ENCODE results near the gene NME9. TPM values are rescaled to one million over a fixed set of nuclear protein-coding genes. Genes with fewer than 3 reads are reported as not detected.
A peak's percentile ranks its signal among the peaks of the same experiment; 100 is the strongest.

NME9 gene, protein sequence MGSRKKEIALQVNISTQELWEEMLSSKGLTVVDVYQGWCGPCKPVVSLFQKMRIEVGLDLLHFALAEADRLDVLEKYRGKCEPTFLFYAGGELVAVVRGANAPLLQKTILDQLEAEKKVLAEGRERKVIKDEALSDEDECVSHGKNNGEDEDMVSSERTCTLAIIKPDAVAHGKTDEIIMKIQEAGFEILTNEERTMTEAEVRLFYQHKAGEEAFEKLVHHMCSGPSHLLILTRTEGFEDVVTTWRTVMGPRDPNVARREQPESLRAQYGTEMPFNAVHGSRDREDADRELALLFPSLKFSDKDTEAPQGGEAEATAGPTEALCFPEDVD
- polyA plus RNA-seq (2013, experiment 1 of 2) = 0.04 TPM
- polyA plus RNA-seq (2013, experiment 2 of 2) = not detected

DNA sequence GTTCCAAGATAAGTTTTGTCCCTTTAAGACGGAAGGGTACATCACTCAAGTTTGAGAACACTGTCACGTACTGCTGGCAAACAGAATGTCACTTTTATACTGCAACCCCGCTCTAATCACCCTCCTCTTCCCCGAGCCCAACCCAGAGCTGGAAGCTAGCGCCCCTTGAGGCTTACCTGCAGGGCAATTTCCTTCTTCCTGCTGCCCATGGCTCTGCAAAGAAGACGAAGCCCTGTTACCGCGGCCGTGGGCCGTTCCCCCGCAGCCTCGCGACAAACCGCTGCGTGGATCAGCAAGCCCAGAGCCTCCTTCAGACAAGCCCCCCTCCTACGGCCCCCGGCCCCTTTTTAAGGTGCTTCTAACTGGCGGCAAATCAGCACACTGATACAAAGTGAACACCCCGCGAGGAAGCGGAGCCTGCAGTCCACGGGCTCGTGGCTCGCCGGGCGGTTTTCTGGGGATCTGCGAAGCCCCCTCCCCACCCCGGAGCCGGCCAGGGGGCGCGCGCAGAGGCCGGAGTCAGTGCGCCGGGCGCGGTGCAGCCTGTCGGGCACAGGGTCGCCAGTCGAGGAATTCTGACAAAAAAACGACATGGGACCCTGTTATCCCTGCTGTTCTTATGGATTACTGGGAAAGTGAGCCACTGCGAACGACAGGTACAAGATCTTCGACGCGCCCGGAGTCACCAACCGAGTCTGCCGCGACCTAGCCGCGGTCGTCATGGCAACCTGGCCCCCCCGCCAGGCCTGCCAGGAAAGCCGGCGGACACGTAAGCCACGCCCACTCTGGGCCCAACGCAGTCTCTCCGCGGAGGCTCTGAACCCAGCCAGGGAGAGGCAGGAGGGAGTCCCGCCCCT lies at the start of gene NME9:
Gene NME9, minus strand, starts transcription at position 725 of the 857 bp plus-strand sequence. Its CDS starts 516 bp downstream, at position 209.
- Histone ChIP-seq H3K4ac (ENCODE audit: low read depth in 1 of 2, low read length in 2 of 2) (no peak within 1 kb of the TSS), H4K91ac (ENCODE audit: low read length) (no peak within 1 kb of the TSS), H3K4me1 (ENCODE audit: control insufficient read depth, insufficient read depth, low read depth, low read length) (peaks cover 4% of the 10 kb centered on the region), H3K18ac (ENCODE audit: low read depth in 1 of 2, low read length in 2 of 2) (peak within 1 kb of the TSS; percentile 48 to 61), H3K27ac (ENCODE audit: low read length, poor library complexity, severe bottlenecking) (no peak within 1 kb of the TSS), H3K14ac (ENCODE audit: low read length in 2 of 2) (no peak within 1 kb of the TSS), H2AFZ (ENCODE audit: low read depth, low read length) (peak within 1 kb of the TSS; percentile 93), H2AK5ac (ENCODE audit: low read length, severe bottlenecking) (no peak within 1 kb of the TSS), H3K79me1 (replicated peaks; ENCODE audit: low read length, poor library complexity, severe bottlenecking) (no peaks in the 10 kb centered on the region), H2BK12ac (ENCODE audit: low read length in 2 of 2) (no peak within 1 kb of the TSS), H3K36me3 (ENCODE audit: control insufficient read depth in 1 of 2, insufficient read depth in 2 of 2, low read depth in 1 of 2, low read length in 2 of 2) (no peaks in the 10 kb centered on the region), H4K8ac (ENCODE audit: low read length) (peak within 1 kb of the TSS; percentile 27), H3K9me3 (ENCODE audit: control insufficient read depth, low read length) (no peaks in the 10 kb centered on the region), H3K4me3 (ENCODE audit: insufficient read depth in 1 of 2, low read depth in 1 of 2, low read length in 2 of 2) (peak within 1 kb of the TSS; percentile 71 to 80), H3K27me3 (ENCODE audit: control insufficient read depth in 1 of 2, insufficient read depth in 1 of 2, low read length in 2 of 2) (peaks cover 0 to 12% of the 10 kb centered on the region in 2 experiments), H2BK5ac (ENCODE audit: low read depth, low read length, poor library complexity, severe bottlenecking) (no peak within 1 kb of the TSS), H2BK15ac (ENCODE audit: low read depth, poor library complexity, severe bottlenecking) (peak within 1 kb of the TSS; percentile 30), H3K23ac (ENCODE audit: low read length in 2 of 2) (peak within 1 kb of the TSS in 1 of 2 experiments; percentile 87), H2BK120ac (ENCODE audit: low read depth, low read length) (no peak within 1 kb of the TSS), H3K4me2 (ENCODE audit: low read length, poor library complexity, severe bottlenecking) (peak within 1 kb of the TSS; percentile 100), H3K9ac (ENCODE audit: low read length) (peak within 1 kb of the TSS; percentile 77)
- DNase-seq = peak; percentile 87
- WGBS = 2% methylated on average over 62 of the region's 62 CpGs

GRCh38 chr3:138378990-138379389 lies 49.3 kb upstream of the NME9 start:
- Histone ChIP-seq H3K36me3 (ENCODE audit: control insufficient read depth in 1 of 2, insufficient read depth in 2 of 2, low read depth in 1 of 2, low read length in 2 of 2) (peaks cover 14 to 32% of the 10 kb centered on the region in 2 experiments), H2BK5ac (ENCODE audit: low read depth, low read length, poor library complexity, severe bottlenecking) (no peak overlapping the region), H3K18ac (ENCODE audit: low read depth in 1 of 2, low read length in 2 of 2) (no peak overlapping the region), H3K4me1 (ENCODE audit: control insufficient read depth, insufficient read depth, low read depth, low read length) (peaks cover 9% of the 10 kb centered on the region), H2AK5ac (ENCODE audit: low read length, severe bottlenecking) (no peak overlapping the region), H2BK15ac (ENCODE audit: low read depth, poor library complexity, severe bottlenecking) (no peak overlapping the region), H2BK120ac (ENCODE audit: low read depth, low read length) (no peak overlapping the region), H3K9ac (ENCODE audit: low read length) (no peak overlapping the region), H4K91ac (ENCODE audit: low read length) (no peak overlapping the region), H3K4ac (ENCODE audit: low read depth in 1 of 2, low read length in 2 of 2) (no peak overlapping the region), H3K27me3 (ENCODE audit: control insufficient read depth in 1 of 2, insufficient read depth in 1 of 2, low read length in 2 of 2) (no peaks in the 10 kb centered on the region), H3K23ac (ENCODE audit: low read length in 2 of 2) (no peak overlapping the region), H2BK12ac (ENCODE audit: low read length in 2 of 2) (no peak overlapping the region), H3K79me1 (replicated peaks; ENCODE audit: low read length, poor library complexity, severe bottlenecking) (peaks cover 22% of the 10 kb centered on the region), H3K4me3 (ENCODE audit: insufficient read depth in 1 of 2, low read depth in 1 of 2, low read length in 2 of 2) (no peak overlapping the region), H3K14ac (ENCODE audit: low read length in 2 of 2) (no peak overlapping the region), H3K9me3 (ENCODE audit: control insufficient read depth, low read length) (no peaks in the 10 kb centered on the region), H4K8ac (ENCODE audit: low read length) (no peak overlapping the region), H3K27ac (ENCODE audit: low read length, poor library complexity, severe bottlenecking) (no peak overlapping the region), H2AFZ (ENCODE audit: low read depth, low read length) (no peak overlapping the region), H3K4me2 (ENCODE audit: low read length, poor library complexity, severe bottlenecking) (no peak overlapping the region)
- DNase-seq = no peak
- no CpG with 5 or more reads among the region's 1 CpG for WGBS

DNA sequence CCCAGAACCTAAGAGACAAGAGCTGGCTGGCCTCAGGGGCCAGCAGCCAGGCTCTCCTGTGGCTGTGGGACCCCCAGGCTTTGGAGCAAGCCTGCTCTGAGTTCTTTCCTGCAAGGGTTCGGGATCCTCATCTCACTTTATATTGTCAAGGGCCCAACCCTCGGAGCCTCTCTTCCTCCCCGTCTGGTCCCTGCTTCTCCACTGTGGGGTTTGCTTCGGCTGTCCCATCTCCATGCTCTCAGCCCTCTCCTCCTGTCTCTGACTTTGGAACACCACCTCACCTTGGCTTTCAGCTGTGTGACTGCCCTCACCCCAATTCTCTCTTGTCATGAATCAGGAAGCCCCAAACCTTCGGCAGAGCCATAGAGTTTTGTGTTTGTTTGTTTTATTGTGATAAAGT lies 48.7 kb upstream of the NME9 start:
- Histone ChIP-seq H4K8ac (ENCODE audit: low read length) (no peak overlapping the region), H3K79me1 (replicated peaks; ENCODE audit: low read length, poor library complexity, severe bottlenecking) (peaks cover 15% of the 10 kb centered on the region), H2BK12ac (ENCODE audit: low read length in 2 of 2) (no peak overlapping the region), H2BK5ac (ENCODE audit: low read depth, low read length, poor library complexity, severe bottlenecking) (no peak overlapping the region), H3K14ac (ENCODE audit: low read length in 2 of 2) (no peak overlapping the region), H3K9me3 (ENCODE audit: control insufficient read depth, low read length) (no peaks in the 10 kb centered on the region), H2BK120ac (ENCODE audit: low read depth, low read length) (no peak overlapping the region), H2BK15ac (ENCODE audit: low read depth, poor library complexity, severe bottlenecking) (no peak overlapping the region), H2AFZ (ENCODE audit: low read depth, low read length) (no peak overlapping the region), H3K18ac (ENCODE audit: low read depth in 1 of 2, low read length in 2 of 2) (no peak overlapping the region), H3K27me3 (ENCODE audit: control insufficient read depth in 1 of 2, insufficient read depth in 1 of 2, low read length in 2 of 2) (no peaks in the 10 kb centered on the region), H4K91ac (ENCODE audit: low read length) (no peak overlapping the region), H3K4me2 (ENCODE audit: low read length, poor library complexity, severe bottlenecking) (no peak overlapping the region), H3K4me3 (ENCODE audit: insufficient read depth in 1 of 2, low read depth in 1 of 2, low read length in 2 of 2) (no peak overlapping the region), H3K23ac (ENCODE audit: low read length in 2 of 2) (no peak overlapping the region), H3K36me3 (ENCODE audit: control insufficient read depth in 1 of 2, insufficient read depth in 2 of 2, low read depth in 1 of 2, low read length in 2 of 2) (peaks cover 17 to 34% of the 10 kb centered on the region in 2 experiments), H3K27ac (ENCODE audit: low read length, poor library complexity, severe bottlenecking) (no peak overlapping the region), H3K4me1 (ENCODE audit: control insufficient read depth, insufficient read depth, low read depth, low read length) (peaks cover 9% of the 10 kb centered on the region), H3K9ac (ENCODE audit: low read length) (no peak overlapping the region), H3K4ac (ENCODE audit: low read depth in 1 of 2, low read length in 2 of 2) (no peak overlapping the region), H2AK5ac (ENCODE audit: low read length, severe bottlenecking) (no peak overlapping the region)
- WGBS = 99% methylated on average over 4 of the region's 5 CpGs
- no peak for DNase-seq

DNA sequence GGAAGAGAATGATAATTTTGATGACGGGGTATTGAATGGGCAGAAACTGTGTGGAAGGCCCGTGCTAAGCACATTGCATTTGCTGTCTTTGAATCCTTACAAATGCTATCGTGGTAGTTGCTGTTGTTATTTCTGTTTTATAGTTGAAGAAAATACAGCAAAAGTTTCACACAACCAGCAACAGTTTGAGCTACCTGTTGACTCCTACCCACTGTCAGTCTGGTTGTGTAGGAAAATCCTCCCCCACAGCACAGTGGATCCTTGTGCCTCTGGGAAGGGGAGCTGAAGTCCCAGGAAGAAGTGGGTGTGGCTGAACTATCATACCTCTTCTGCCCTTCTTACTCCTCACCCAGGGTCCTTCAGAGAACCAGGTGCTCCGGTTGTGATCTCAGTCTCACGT lies 48.2 kb upstream of the NME9 start:
- H3K9me3 ChIP-seq (ENCODE audit: control insufficient read depth, low read length) = no peaks in the 10 kb centered on the region
- no peak overlapping the region for H3K4me3 ChIP-seq (ENCODE audit: insufficient read depth in 1 of 2, low read depth in 1 of 2, low read length in 2 of 2)
- no peak overlapping the region for H4K91ac ChIP-seq (ENCODE audit: low read length)
- no peak overlapping the region for H3K9ac ChIP-seq (ENCODE audit: low read length)
- peaks cover 11% of the 10 kb centered on the region for H3K79me1 ChIP-seq (replicated peaks; ENCODE audit: low read length, poor library complexity, severe bottlenecking)
- no peak overlapping the region for H2BK5ac ChIP-seq (ENCODE audit: low read depth, low read length, poor library complexity, severe bottlenecking)
- no peak overlapping the region for H3K23ac ChIP-seq (ENCODE audit: low read length in 2 of 2)
- H3K4me1 ChIP-seq (ENCODE audit: control insufficient read depth, insufficient read depth, low read depth, low read length) = peaks cover 9% of the 10 kb centered on the region
- no peak overlapping the region for H3K4me2 ChIP-seq (ENCODE audit: low read length, poor library complexity, severe bottlenecking)
- no peak overlapping the region for H3K27ac ChIP-seq (ENCODE audit: low read length, poor library complexity, severe bottlenecking)
- no peak overlapping the region for H2BK120ac ChIP-seq (ENCODE audit: low read depth, low read length)
- H2AFZ ChIP-seq (ENCODE audit: low read depth, low read length) = no peak overlapping the region
- DNase-seq = no peak
- no peak overlapping the region for H4K8ac ChIP-seq (ENCODE audit: low read length)
- H3K18ac ChIP-seq (ENCODE audit: low read depth in 1 of 2, low read length in 2 of 2) = no peak overlapping the region
- no peak overlapping the region for H3K4ac ChIP-seq (ENCODE audit: low read depth in 1 of 2, low read length in 2 of 2)
- 85% methylated on average over 4 of the region's 5 CpGs for WGBS
- H2BK15ac ChIP-seq (ENCODE audit: low read depth, poor library complexity, severe bottlenecking) = no peak overlapping the region
- H3K14ac ChIP-seq (ENCODE audit: low read length in 2 of 2) = no peak overlapping the region
- no peaks in the 10 kb centered on the region for H3K27me3 ChIP-seq (ENCODE audit: control insufficient read depth in 1 of 2, insufficient read depth in 1 of 2, low read length in 2 of 2)
- no peak overlapping the region for H2BK12ac ChIP-seq (ENCODE audit: low read length in 2 of 2)
- H2AK5ac ChIP-seq (ENCODE audit: low read length, severe bottlenecking) = no peak overlapping the region
- H3K36me3 ChIP-seq (ENCODE audit: control insufficient read depth in 1 of 2, insufficient read depth in 2 of 2, low read depth in 1 of 2, low read length in 2 of 2) = peaks cover 16 to 39% of the 10 kb centered on the region in 2 experiments
